Nephron progenitor cell (in vitro differentiated cells): Measurements from ENCODE around the gene CHCHD1.
"Not testable (repeated sequence)": the region's sequence is repeated elsewhere in the genome, so short reads cannot be mapped to it uniquely, and the experiment has no call there.

ENCODE experiments used
- DNase-seq: peaks from one replicate; pipeline ENCODE4 v3.0.0; 2021
- H3K27ac Mint-ChIP-seq: 2 replicates; pipeline ENCODE4 v1.8.0; 2021; ENCODE audit warnings: mild to moderate bottlenecking, moderate library complexity, mixed read lengths
- H3K27me3 Mint-ChIP-seq: 2 replicates; pipeline ENCODE4 v1.8.0; 2021; ENCODE audit warnings: mild to moderate bottlenecking, low read depth, mixed read lengths; ENCODE audit not compliant: poor library complexity
- H3K36me3 Mint-ChIP-seq: 2 replicates; pipeline ENCODE4 v1.8.0; 2021; ENCODE audit warnings: low read depth, mixed read lengths
- H3K4me1 Mint-ChIP-seq: 2 replicates; pipeline ENCODE4 v1.8.0; 2021; ENCODE audit warnings: mixed read lengths
- H3K4me3 Mint-ChIP-seq: 2 replicates; pipeline ENCODE4 v1.8.0; 2021; ENCODE audit warnings: mild to moderate bottlenecking, moderate library complexity, mixed read lengths
- H3K9me3 Mint-ChIP-seq: 2 replicates; pipeline ENCODE4 v1.8.0; 2021; ENCODE audit warnings: mild to moderate bottlenecking, moderate library complexity, mixed read lengths
- CTCF ChIP-seq: fragments of 200-600 bp; sonication (generic); IDR thresholded peaks from 2 replicates; pipeline ENCODE4 v1.5.0; 2021; ENCODE audit warnings: antibody characterized with exemption

Gene CHCHD1

GRCh38 chr10:73828161-73828560 is 46.3 kb downstream of the CHCHD1 start:
- Mint-ChIP-seq H3K27me3 (peaks cover 3% of the 10 kb centered on the region), H3K36me3 (no peaks in the 10 kb centered on the region), H3K4me1 (peaks cover 4% of the 10 kb centered on the region), H3K4me3 (no peak overlapping the region), H3K27ac (peak overlapping the region; percentile 78), H3K9me3 (no peaks in the 10 kb centered on the region)
- TF ChIP-seq CTCF = no peak
- no peak for DNase-seq

- H3K36me3 Mint-ChIP-seq, H3K4me3 Mint-ChIP-seq, H3K4me1 Mint-ChIP-seq, H3K9me3 Mint-ChIP-seq, DNase-seq, H3K27me3 Mint-ChIP-seq, H3K27ac Mint-ChIP-seq: not testable (repeated sequence)
These were observed 47.2 kb downstream of the CHCHD1 start for GRCh38 chr10:73829090-73829489.
